GM18499 (cell line): ENCODE data around the gene CD46.
"Not testable (repeated sequence)": the region's sequence is repeated elsewhere in the genome, so short reads cannot be mapped to it uniquely, and the experiment has no call there.

Experiments
- ATAC-seq: cut with Tn5 transposase; IDR thresholded peaks from one replicate; pipeline ENCODE4 v1.9.1; 2021; ENCODE audit warnings: moderate number of reproducible peaks; ENCODE audit not compliant: insufficient read depth, unreplicated experiment

Gene CD46

GRCh38 chr1:207750631-207751305 lies 1.1 kb upstream of the CD46 start:
- ATAC-seq = no peak

GRCh38 chr1:207751463-207751789 lies 428 bp upstream of the CD46 start:
- ATAC-seq = not testable (repeated sequence)

DNA sequence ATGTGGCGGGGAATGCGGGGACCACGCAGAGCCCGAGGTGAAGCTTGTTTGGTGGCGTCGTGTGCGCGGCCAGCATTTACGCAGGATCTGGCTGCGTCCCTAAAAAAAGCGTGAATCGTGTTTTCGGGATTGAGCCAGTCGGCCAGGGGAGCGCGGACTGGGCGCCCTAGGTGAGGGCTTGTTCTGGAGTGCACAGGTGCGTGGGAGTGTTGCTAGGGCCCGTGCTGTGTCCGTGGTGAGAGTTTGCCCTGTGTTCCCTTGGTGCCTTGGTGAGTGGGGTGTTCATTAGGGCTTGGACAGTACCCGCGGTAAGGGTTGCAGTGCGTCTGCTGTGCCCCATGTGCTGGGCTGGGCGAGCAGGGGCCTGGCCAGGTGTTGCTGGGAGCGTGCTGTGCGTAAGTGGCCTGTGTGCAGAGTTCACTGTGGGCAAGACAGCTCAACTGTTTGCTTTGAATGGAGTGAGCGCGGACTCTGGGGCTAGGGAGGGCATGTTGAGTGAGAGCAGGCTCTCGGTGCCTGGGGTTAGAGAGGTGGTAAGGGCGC lies 673 bp downstream of the CD46 start:
- ATAC-seq = peak; percentile 22

DNA sequence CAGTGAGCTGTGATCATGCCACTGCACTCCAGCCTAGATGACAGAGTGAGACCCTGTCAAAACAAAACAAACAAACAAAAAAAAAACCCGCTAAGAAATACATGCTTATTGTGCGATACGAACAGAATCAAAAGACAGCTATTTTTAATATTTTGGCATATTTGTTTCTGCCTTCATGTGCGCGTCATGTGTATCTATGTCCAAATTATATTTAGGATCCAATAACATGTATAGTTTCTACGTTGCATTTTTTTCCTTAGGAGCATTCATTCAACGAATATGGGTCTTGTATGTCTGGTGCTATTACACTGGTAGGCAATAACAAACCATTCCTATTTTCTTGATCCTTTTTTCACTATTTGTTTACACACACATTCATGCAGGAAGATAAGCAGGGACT lies 1.8 kb downstream of the CD46 start:
- ATAC-seq = no peak

- ATAC-seq = no peak
Measured at GRCh38 chr1:207754011-207754410, 2.2 kb downstream of the CD46 start.

- ATAC-seq = no peak
Measured at GRCh38 chr1:207754974-207755700, 3.3 kb downstream of the CD46 start.

DNA sequence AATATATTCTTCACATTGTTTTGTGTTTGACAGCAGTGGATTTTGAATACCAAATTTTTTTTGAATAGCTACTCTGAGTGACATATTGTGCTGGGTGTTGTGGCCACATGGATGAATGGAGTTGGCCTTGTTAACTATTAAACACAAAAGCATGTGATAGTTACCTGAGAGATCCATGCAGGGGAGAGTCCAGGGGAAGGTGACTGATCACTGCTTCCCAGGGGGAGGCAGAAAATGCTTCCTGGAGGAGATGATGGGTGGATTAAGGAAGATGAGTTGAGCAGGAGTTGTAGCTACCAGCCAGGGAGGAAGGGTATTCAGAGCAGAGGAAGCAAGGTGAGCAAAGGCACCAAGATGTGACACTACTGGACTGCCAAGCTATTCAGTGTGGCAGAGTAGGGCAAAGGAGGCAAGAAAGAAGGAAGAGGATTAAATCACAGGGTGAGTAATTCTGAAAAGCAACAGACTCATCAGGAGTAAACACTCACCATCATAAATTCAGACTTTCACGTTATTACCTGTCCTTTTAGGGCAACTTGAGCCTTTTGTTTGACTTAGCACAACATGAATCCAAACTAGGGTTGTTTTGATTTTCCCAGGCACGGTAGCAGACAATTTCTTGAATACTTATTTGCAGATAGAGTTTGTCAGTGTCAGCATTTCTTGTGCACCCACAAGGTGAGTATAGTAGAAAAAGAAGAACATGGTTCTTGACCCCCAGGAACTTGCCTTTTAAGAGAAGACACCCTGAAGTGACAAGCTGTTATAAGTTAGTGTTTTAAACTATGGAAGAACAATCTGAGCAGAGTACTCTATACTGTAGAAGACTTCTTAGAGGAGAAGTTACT lies 4.2 kb downstream of the CD46 start:
- no peak for ATAC-seq

DNA sequence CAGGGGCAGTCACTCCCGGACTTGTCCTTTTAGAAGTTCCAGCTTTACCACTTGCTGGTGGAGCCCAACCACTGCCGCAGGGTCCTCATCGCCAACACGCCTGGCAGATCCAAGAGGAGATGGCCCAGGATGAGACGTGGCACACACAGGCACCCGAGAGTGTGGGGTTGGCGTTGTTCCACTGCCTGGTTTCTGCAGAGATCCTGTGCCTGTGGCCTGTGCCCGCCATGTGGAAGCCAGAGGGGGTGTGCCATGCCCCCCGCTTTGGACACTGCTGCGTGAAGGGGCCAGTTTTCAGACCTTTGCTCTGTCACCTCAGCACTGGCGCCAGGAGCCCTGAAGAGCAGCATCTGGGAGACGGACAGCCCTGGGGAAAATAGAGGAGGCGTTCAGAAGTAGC lies 10.8 kb downstream of the CD46 start:
- ATAC-seq = no peak

- ATAC-seq = no peak
Measured at GRCh38 chr1:207763091-207763490, 11.2 kb downstream of the CD46 start.

GRCh38 chr1:207763972-207764371 lies 12.1 kb downstream of the CD46 start:
- ATAC-seq = no peak

- ATAC-seq = no peak
Measured at GRCh38 chr1:207766569-207766968, 14.7 kb downstream of the CD46 start.

DNA sequence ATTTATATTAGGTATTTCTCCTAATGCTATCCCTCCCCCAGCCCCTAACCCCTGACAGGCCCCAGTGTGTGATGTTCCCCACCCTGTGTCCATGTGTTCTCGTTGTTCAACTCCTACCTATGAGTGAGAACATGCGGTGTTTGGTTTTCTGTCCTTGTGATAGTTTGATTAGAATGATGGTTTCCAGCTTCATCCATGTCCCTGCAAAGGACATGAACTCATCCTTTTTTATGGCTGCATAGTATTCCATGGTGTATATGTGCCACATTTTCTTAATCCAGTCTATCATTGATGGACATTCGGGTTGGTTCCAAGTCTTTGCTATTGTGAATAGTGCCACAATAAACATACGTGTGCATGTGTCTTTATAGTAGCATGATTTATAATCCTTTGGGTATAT lies 18.7 kb downstream of the CD46 start:
- not testable (repeated sequence) for ATAC-seq

DNA sequence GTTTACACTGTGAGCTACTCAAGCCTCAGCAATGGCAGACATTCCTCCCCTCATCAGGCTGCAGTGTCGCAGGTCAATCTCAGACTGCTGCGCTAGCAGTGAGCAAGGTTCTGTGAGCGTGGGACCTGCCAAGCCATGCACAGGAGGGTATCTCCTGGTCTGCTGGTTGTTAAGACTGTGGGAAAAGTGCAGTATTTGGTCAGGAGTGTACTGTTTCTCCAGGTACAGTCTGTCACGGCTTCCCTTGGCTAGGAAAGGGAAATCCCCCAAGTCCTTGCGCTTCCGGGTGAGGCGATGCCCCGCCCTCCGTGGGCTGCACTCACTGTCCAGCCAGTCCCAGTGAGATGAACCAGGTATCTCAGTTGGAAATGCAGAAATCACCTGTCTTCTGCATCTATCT lies 24.2 kb downstream of the CD46 start:
- ATAC-seq = not testable (repeated sequence)

DNA sequence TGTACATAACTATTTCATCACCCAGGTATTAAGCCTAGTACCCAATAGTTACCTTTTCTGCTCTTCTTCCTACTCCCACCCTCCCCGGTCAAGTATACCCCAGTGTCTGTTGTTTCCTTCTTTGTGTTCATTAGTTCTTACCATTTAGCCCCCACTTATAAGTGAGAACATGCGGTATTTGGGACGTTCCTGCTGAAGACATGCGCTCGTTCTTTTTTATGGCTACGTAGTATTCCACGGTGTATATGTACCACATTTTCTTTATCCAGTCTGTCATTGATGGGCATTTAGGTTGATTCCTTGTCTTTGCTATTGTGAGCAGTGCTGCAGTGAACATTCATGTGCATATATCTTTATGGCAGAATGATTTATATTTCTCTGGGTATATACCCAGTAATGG lies 25.6 kb downstream of the CD46 start:
- ATAC-seq = not testable (repeated sequence)

GRCh38 chr1:207779008-207779407 lies 27.2 kb downstream of the CD46 start:
- ATAC-seq = no peak

- ATAC-seq = no peak
Measured at GRCh38 chr1:207781312-207781711, 29.5 kb downstream of the CD46 start.

DNA sequence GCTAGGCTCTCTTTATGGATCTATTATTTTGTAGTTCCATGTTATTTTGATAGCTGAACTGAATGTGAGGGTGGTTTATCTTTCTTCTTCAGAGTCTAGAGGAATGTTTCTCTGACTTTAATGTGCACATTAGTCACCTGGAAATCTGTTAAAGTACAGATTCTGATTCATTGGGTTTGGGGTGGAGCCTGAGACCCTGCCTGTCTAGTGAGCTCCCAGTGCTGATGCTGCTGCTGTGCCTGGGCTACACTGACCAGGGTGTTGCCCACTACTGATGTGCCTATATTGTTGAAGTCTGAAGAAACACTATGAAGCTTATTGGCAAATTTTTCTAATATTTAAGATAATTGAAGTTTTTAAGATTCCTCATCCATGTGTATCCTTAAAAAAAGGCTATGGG lies 35.9 kb downstream of the CD46 start:
- no peak for ATAC-seq

DNA sequence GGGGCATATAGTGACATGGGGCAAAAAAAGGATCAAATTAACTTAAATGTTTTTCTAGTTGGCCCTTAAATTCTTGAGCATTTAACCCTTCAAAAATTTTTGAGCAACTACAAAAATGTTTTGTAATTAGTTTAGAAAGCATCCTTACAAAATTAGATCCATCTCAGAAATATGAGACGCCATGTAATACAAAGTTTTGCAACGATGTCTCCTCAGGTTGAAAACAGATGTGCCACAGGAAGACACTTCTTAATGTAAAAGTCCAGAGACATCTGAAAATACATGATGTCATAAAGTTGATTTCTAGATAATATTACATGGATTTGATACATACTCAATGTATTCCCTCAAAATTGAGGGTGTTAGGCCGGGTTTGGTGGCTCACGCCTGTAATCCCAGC lies 37.5 kb downstream of the CD46 start:
- ATAC-seq = no peak

DNA sequence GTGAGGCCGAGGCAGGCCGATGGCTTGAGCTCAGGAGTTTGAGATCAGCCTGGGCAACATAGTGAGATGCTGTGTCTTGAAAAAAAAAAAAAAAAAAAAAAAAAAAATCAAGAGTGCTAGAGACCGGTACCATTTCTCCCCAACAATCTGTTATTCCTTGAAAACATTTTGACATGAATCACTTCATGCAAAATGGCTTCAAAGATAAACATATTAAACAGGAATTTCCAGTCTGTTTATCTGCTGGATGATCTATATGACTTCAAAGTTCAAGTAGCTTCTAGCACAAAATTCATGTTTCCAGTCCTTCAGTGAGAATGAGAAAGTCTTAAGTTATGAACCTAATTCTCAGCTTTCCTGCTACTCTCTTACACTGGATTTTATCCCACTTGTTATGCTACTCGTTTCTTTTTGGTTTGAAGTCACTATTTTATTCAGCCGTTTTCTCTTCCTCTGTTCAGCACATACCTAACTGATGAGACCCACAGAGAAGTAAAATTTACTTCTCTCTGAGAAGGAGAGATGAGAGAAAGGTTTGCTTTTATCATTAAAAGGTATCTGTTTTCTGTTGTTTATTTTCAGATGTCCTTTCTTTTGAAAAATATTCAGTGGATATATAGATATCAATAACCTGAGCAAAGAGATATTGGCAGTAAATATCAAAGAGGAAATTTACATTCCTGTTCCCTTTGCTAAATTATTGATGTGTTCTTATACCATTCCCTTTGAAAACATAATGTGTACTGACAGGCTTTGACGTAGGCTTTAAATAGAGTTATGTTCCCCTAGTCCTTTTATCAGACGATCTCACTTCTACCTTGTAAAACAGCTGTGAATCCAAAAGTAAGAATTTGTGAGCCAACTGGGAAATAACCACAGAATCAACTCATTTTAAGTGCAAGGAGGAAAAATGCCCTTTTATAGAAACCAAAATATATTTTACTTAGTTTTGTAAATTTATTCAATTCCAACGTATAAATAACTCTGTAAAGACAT lies 38.2 kb downstream of the CD46 start:
- ATAC-seq = no peak

DNA sequence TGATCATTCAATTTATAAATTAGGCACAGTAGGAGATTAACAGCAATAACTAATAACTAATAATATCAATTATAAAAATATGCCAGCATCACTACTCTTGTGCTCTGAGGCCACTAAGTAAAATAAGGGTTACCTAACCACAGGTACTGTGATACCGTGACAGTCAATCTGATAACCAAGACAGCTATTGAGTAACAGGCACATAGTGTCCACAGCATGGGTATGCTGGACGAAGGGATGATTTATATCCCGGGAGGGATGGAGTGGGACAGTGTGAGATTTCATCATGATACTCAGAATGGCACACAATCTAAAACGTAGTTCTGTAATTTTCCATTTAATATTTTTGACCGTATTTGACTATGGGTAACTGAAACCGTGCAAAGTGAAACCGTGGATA lies 39.4 kb downstream of the CD46 start:
- ATAC-seq = no peak
